Measurements from ENCODE around the gene MAGEA10. TPM values are rescaled to one million over a fixed set of nuclear protein-coding genes. Genes with fewer than 3 reads are reported as not detected.
A peak's percentile ranks its signal among the peaks of the same experiment; 100 is the strongest.

The MAGEA10 gene
- total and polyA plus RNA-seq, 9 of the 15 experiments (the other 6 are each of a cell fraction or from before 2014, with no cell fraction given) = 0.06 to 0.45 (median 0.15) TPM; not detected in 4

GRCh38 chrX:152157042-152157441, 18.7 kb upstream of the MAGEA10 start (continued):
- TF ChIP-seq PKNOX1 (IDR thresholded peaks at IDR 0.05) (peak; percentile 57), DNMT1 (IDR thresholded peaks at IDR 0.05) (no peak), ILK (tag; IDR thresholded peaks at IDR 0.05; ENCODE audit: borderline replicate concordance, low read depth) (no peak), HOXB6 (CRISPR knock-in tag; IDR thresholded peaks at IDR 0.05; ENCODE audit: borderline replicate concordance) (no peak), NCOR1 (IDR thresholded peaks at IDR 0.05) (peak; percentile 73), CBX3 (IDR thresholded peaks at IDR 0.05; ENCODE audit: borderline replicate concordance in 1 of 2, low read length in 2 of 2) (no peak), RBM39 (optimal IDR thresholded peaks at IDR 0.05; ENCODE audit: low read depth, low read length) (no peak), TGIF2 (CRISPR knock-in tag; IDR thresholded peaks at IDR 0.05) (no peak), ZNF589 (CRISPR knock-in tag; IDR thresholded peaks at IDR 0.05; ENCODE audit: low read depth) (no peak), MTA3 (IDR thresholded peaks at IDR 0.05; ENCODE audit: borderline replicate concordance) (0 out of 2 replicates have a peak, but pooled peaks have one; percentile 47), PRMT5 (CRISPR knock-in tag; IDR thresholded peaks at IDR 0.05) (no peak), ZNF324 (CRISPR knock-in tag; IDR thresholded peaks at IDR 0.05) (no peak), KLF6 (CRISPR knock-in tag; IDR thresholded peaks at IDR 0.05; ENCODE audit: borderline replicate concordance) (no peak), RBM14 (IDR thresholded peaks at IDR 0.05; ENCODE audit: borderline replicate concordance, insufficient read depth, low read depth, low read length) (no peak), NFIC (IDR thresholded peaks at IDR 0.05) (peak; percentile 49; the same call in 1 of the 2 replicates), SRF (CRISPR knock-in tag; IDR thresholded peaks at IDR 0.05) (no peak), ZNF395 (CRISPR knock-in tag; IDR thresholded peaks at IDR 0.05) (peak; percentile 84; the same call in 1 of the 2 replicates)
- TF ChIP-seq, protein P1, sequence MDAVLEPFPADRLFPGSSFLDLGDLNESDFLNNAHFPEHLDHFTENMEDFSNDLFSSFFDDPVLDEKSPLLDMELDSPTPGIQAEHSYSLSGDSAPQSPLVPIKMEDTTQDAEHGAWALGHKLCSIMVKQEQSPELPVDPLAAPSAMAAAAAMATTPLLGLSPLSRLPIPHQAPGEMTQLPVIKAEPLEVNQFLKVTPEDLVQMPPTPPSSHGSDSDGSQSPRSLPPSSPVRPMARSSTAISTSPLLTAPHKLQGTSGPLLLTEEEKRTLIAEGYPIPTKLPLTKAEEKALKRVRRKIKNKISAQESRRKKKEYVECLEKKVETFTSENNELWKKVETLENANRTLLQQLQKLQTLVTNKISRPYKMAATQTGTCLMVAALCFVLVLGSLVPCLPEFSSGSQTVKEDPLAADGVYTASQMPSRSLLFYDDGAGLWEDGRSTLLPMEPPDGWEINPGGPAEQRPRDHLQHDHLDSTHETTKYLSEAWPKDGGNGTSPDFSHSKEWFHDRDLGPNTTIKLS (IDR thresholded peaks at IDR 0.05; ENCODE audit: borderline replicate concordance, low read depth) = no peak
- TF ChIP-seq, protein P2, sequence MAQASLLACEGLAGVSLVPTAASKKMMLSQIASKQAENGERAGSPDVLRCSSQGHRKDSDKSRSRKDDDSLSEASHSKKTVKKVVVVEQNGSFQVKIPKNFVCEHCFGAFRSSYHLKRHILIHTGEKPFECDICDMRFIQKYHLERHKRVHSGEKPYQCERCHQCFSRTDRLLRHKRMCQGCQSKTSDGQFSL (CRISPR knock-in tag; IDR thresholded peaks at IDR 0.05) = no peak
- TF ChIP-seq, protein P2 (tag; IDR thresholded peaks at IDR 0.05) = no peak
- TF ChIP-seq, protein P3, sequence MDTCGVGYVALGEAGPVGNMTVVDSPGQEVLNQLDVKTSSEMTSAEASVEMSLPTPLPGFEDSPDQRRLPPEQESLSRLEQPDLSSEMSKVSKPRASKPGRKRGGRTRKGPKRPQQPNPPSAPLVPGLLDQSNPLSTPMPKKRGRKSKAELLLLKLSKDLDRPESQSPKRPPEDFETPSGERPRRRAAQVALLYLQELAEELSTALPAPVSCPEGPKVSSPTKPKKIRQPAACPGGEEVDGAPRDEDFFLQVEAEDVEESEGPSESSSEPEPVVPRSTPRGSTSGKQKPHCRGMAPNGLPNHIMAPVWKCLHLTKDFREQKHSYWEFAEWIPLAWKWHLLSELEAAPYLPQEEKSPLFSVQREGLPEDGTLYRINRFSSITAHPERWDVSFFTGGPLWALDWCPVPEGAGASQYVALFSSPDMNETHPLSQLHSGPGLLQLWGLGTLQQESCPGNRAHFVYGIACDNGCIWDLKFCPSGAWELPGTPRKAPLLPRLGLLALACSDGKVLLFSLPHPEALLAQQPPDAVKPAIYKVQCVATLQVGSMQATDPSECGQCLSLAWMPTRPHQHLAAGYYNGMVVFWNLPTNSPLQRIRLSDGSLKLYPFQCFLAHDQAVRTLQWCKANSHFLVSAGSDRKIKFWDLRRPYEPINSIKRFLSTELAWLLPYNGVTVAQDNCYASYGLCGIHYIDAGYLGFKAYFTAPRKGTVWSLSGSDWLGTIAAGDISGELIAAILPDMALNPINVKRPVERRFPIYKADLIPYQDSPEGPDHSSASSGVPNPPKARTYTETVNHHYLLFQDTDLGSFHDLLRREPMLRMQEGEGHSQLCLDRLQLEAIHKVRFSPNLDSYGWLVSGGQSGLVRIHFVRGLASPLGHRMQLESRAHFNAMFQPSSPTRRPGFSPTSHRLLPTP (IDR thresholded peaks at IDR 0.05; ENCODE audit: borderline replicate concordance, extremely low read depth, insufficient read length) = no peak
